ENCODE measurements around the gene HSF5. TPM values are rescaled to one million over a fixed set of nuclear protein-coding genes. Genes with fewer than 3 reads are reported as not detected.

HSF5 gene
- total and polyA plus RNA-seq, 2 of the 13 experiments (the other 11 are each of a cell fraction or from before 2014, with no cell fraction given): not detected

DNA sequence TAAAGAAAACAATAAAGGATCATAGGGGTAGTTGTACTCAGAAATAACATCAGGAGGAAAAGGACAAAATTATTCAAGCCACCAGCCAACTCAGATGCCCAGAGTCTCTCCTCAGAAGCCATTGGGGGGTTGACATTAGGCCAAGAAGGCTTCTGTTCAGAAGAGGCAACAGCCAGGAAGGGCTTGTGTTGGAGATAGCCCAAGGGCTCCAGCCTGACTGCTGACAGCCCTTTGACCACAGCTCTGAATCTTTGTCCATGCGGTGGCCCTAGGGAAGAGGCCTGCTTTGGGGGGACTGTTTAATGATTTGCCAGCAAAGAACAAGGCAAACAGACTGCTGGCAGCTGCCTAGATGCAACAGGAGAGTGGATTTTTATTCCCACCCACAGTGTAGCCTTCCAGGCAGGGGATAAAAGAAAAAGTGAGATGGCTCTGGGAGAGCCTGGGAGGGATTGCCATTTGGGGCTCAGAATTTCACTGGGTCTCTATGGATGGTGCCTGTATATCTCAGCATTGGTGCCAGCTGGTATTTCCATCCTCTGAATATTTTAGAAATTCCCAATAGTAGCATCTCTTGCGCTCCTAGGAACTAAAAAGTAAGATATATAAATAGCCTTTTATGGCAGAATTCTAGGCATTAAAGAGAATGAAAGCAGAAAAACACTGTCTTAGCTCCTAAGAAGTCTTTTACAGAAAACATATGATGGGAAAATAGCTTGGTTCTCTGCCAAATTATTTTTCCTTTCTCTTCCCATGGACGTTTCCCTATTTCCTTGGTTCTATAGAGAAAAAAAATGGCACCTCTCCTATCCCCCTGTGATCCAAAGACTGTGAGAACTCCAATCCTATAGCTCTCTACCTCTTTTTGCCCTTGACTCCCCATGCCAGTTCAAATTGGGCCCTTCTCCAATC is 106.8 kb downstream of the HSF5 start:
- WGBS (ENCODE audit: low lambda C conversion rate): 13% methylated on average over 3 of the region's 3 CpGs
- ATAC-seq (peak; percentile 94), FAIRE-seq (peak; percentile 93), DNase-seq (ENCODE audit: low spot score) (peak; percentile 97)
- BruUV-seq (replicated peaks): TSS peak; percentile 80
- H3K27ac ChIP-seq (ENCODE audit: extremely low read length, insufficient read depth, low read length): peak overlapping the region; percentile 93
- intact Hi-C loops (cut with micrococcal nuclease; ENCODE audit: unreplicated experiment) (loop anchor here (1.0 to 2.0 kb wide), 6 partner anchors 10 to 44 kb away; partner anchors contain the start of genes RNF43 and SUPT4H1), in situ Hi-C loops (cut with HindIII; ENCODE audit: extremely low pct_ligation_motif_present, low pct_unique_long_range_greater_than_20kb) (no loop called here)
- no peaks in the 10 kb centered on the region for H3K9me3 ChIP-seq (ENCODE audit: low read length)
- H3K27me3 ChIP-seq (ENCODE audit: control insufficient read depth in 1 of 2, insufficient read depth in 2 of 2, low read length in 2 of 2): no peaks in the 10 kb centered on the region
- H3K36me3 ChIP-seq (replicated peaks in 1 of 2; ENCODE audit: control insufficient read depth in 1 of 2, insufficient read depth in 2 of 2, low read length in 2 of 2): peaks cover 11 to 18% of the 10 kb centered on the region in 2 experiments
- H3K9ac ChIP-seq (ENCODE audit: insufficient read depth, low read depth, low read length): peak overlapping the region; percentile 72
- CTCF ChIA-PET (ENCODE audit: low intra/inter-chr PET ratio, low total read pairs): interaction anchor here (0.9 kb wide), 1 partner anchor 36 kb away, joined by 3 read pairs; the partner anchor contains the start of gene RNF43
- POLR2A ChIA-PET: interaction anchor here (0.8 to 9.7 kb wide), 19 partner anchors 9 to 250 kb away, joined by 3 to 458 read pairs (median 11); partner anchors contain the start of genes RNF43 and SUPT4H1
- peak overlapping the region; percentile 77 for H3K4me2 ChIP-seq (ENCODE audit: low read depth, low read length)
- peaks cover 97% of the 10 kb centered on the region for H3K79me2 ChIP-seq (ENCODE audit: insufficient read depth, low read length)
- no peak overlapping the region for H2AFZ ChIP-seq (ENCODE audit: low read length)
- H3K4me1 ChIP-seq (ENCODE audit: insufficient read depth, low read length): peaks cover 100% of the 10 kb centered on the region
- peak overlapping the region in 1 of 3 experiments; percentile 36; a peak in 1 of 6 replicates for H3K4me3 ChIP-seq (replicated peaks in 1 of 3; ENCODE audit: insufficient read depth in 1 of 3, low read depth in 2 of 3, low read length in 3 of 3)
- no peaks in the 10 kb centered on the region for H4K20me1 ChIP-seq (ENCODE audit: insufficient read depth, low read length)
- TF ChIP-seq GATAD1 (CRISPR knock-in tag; IDR thresholded peaks at IDR 0.05) (peak; percentile 75), DPF2 (CRISPR knock-in tag; IDR thresholded peaks at IDR 0.05; ENCODE audit: borderline replicate concordance, low read depth) (peak; percentile 77; the same call in 1 of the 2 replicates), SAFB2 (CRISPR knock-in tag; IDR thresholded peaks at IDR 0.05; ENCODE audit: borderline replicate concordance, low read depth) (no peak; the same call in 1 of the 2 replicates), ATM (IDR thresholded peaks at IDR 0.05; ENCODE audit: borderline replicate concordance) (no peak), ZNF383 (CRISPR knock-in tag; IDR thresholded peaks at IDR 0.05; ENCODE audit: borderline replicate concordance) (no peak), POLR2A (IDR thresholded peaks at IDR 0.05; ENCODE audit: insufficient read depth in 1 of 2, low read depth in 2 of 2, low read length in 2 of 2) (peak; percentile 87 to 95), ZNF616 (CRISPR knock-in tag; IDR thresholded peaks at IDR 0.05; ENCODE audit: low read depth) (no peak), ZNF564 (CRISPR knock-in tag; IDR thresholded peaks at IDR 0.05) (peak; percentile 70; the same call in 1 of the 2 replicates), MXI1 (IDR thresholded peaks at IDR 0.05; ENCODE audit: borderline replicate concordance, low read depth, low read length) (peak; percentile 93; the same call in 1 of the 3 replicates)
- TF ChIP-seq, protein P1, sequence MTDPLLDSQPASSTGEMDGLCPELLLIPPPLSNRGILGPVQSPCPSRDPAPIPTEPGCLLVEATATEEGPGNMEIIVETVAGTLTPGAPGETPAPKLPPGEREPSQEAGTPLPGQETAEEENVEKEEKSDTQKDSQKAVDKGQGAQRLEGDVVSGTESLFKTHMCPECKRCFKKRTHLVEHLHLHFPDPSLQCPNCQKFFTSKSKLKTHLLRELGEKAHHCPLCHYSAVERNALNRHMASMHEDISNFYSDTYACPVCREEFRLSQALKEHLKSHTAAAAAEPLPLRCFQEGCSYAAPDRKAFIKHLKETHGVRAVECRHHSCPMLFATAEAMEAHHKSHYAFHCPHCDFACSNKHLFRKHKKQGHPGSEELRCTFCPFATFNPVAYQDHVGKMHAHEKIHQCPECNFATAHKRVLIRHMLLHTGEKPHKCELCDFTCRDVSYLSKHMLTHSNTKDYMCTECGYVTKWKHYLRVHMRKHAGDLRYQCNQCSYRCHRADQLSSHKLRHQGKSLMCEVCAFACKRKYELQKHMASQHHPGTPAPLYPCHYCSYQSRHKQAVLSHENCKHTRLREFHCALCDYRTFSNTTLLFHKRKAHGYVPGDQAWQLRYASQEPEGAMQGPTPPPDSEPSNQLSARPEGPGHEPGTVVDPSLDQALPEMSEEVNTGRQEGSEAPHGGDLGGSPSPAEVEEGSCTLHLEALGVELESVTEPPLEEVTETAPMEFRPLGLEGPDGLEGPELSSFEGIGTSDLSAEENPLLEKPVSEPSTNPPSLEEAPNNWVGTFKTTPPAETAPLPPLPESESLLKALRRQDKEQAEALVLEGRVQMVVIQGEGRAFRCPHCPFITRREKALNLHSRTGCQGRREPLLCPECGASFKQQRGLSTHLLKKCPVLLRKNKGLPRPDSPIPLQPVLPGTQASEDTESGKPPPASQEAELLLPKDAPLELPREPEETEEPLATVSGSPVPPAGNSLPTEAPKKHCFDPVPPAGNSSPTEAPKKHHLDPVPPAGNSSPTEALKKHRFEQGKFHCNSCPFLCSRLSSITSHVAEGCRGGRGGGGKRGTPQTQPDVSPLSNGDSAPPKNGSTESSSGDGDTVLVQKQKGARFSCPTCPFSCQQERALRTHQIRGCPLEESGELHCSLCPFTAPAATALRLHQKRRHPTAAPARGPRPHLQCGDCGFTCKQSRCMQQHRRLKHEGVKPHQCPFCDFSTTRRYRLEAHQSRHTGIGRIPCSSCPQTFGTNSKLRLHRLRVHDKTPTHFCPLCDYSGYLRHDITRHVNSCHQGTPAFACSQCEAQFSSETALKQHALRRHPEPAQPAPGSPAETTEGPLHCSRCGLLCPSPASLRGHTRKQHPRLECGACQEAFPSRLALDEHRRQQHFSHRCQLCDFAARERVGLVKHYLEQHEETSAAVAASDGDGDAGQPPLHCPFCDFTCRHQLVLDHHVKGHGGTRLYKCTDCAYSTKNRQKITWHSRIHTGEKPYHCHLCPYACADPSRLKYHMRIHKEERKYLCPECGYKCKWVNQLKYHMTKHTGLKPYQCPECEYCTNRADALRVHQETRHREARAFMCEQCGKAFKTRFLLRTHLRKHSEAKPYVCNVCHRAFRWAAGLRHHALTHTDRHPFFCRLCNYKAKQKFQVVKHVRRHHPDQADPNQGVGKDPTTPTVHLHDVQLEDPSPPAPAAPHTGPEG (CRISPR knock-in tag; IDR thresholded peaks at IDR 0.05): 0 out of 2 replicates have a peak, but pooled peaks have one; percentile 37
- TF ChIP-seq, protein P2, sequence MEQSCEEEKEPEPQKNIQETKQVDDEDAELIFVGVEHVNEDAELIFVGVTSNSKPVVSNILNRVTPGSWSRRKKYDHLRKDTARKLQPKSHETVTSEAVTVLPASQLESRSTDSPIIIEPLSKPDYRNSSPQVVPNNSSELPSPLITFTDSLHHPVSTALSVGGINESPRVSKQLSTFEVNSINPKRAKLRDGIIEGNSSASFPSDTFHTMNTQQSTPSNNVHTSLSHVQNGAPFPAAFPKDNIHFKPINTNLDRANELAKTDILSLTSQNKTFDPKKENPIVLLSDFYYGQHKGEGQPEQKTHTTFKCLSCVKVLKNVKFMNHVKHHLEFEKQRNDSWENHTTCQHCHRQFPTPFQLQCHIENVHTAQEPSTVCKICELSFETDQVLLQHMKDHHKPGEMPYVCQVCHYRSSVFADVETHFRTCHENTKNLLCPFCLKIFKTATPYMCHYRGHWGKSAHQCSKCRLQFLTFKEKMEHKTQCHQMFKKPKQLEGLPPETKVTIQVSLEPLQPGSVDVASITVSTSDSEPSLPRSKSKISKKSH (CRISPR knock-in tag; IDR thresholded peaks at IDR 0.05; ENCODE audit: borderline replicate concordance): no peak
- TF ChIP-seq, protein P3, sequence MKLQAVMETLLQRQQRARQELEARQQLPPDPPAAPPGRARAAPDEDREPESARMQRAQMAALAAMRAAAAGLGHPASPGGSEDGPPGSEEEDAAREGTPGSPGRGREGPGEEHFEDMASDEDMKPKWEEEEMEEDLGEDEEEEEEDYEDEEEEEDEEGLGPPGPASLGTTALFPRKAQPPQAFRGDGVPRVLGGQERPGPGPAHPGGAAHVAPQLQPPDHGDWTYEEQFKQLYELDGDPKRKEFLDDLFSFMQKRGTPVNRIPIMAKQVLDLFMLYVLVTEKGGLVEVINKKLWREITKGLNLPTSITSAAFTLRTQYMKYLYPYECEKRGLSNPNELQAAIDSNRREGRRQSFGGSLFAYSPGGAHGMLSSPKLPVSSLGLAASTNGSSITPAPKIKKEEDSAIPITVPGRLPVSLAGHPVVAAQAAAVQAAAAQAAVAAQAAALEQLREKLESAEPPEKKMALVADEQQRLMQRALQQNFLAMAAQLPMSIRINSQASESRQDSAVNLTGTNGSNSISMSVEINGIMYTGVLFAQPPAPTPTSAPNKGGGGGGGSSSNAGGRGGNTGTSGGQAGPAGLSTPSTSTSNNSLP (IDR thresholded peaks at IDR 0.05; ENCODE audit: low read depth, low read length): peak; percentile 90

All from HepG2 (cell line).